MCF 10A (cell line): Measurements from ENCODE around the gene ELFN2. TPM values are rescaled to one million over a fixed set of nuclear protein-coding genes. Genes with fewer than 3 reads are reported as not detected.

ENCODE experiments used
- BruUV-seq: library from RNA; stranded (reverse); fragments of 400-500 nt; replicated peaks from 2 replicates; lab custom pipeline; 2021; lab: Mats Ljungman, UMichigan
- CTCF ChIA-PET: fragments of 300-600 bp; sonication (Branson Sonifier 250); formaldehyde crosslinking; extraction: SDS; loops from one replicate; lab custom pipeline; 2021; ENCODE audit warnings: antibody characterized with exemption, inconsistent platforms; lab: Yijun Ruan, JAX
- POLR2A ChIA-PET: fragments of 300-600, 350-650 bp; sonication (Branson Sonifier 250); formaldehyde crosslinking; extraction: SDS; loops from one replicate; lab custom pipeline; 2020; ENCODE audit warnings: antibody characterized with exemption, inconsistent platforms; lab: Yijun Ruan, JAX
- DNase-seq: peaks from one replicate; pipeline ENCODE4 v3.0.0-alpha.2; 2018; ENCODE audit not compliant: unreplicated experiment
- H3K27ac Mint-ChIP-seq: one replicate; pipeline ENCODE4 v1.8.0; 2022; ENCODE audit warnings: mild to moderate bottlenecking, low read depth, mixed read lengths; ENCODE audit not compliant: unreplicated experiment
- H3K27me3 Mint-ChIP-seq: one replicate; pipeline ENCODE4 v1.8.0; 2022; ENCODE audit warnings: mixed read lengths; ENCODE audit not compliant: insufficient read depth, unreplicated experiment
- H3K36me3 Mint-ChIP-seq: one replicate; pipeline ENCODE4 v1.8.0; 2022; ENCODE audit warnings: mild to moderate bottlenecking, moderate library complexity, mixed read lengths; ENCODE audit not compliant: insufficient read depth, unreplicated experiment
- H3K4me1 Mint-ChIP-seq: one replicate; pipeline ENCODE4 v1.8.0; 2022; ENCODE audit warnings: mixed read lengths; ENCODE audit not compliant: insufficient read depth, unreplicated experiment
- H3K4me3 Mint-ChIP-seq: one replicate; pipeline ENCODE4 v1.8.0; 2022; ENCODE audit warnings: mild to moderate bottlenecking, moderate library complexity, mixed read lengths; ENCODE audit not compliant: unreplicated experiment
- H3K9me3 Mint-ChIP-seq: one replicate; pipeline ENCODE4 v1.8.0; 2022; ENCODE audit warnings: mixed read lengths; ENCODE audit not compliant: unreplicated experiment
- CTCF ChIP-seq: fragments of 200-600 bp; IDR thresholded peaks from one replicate; pipeline ENCODE4 v1.8.0; 2022; ENCODE audit warnings: antibody characterized with exemption, mild to moderate bottlenecking; ENCODE audit not compliant: unreplicated experiment
- intact Hi-C: fragments of 100-400 bp; cut with micrococcal nuclease; formaldehyde crosslinking; loops from 2 replicates; pipeline ENCODE4 v1.14.1; 2022
- total RNA-seq: library from RNA; stranded (reverse); gene quantifications from 2 replicates; pipeline ENCODE4 v1.2.3, GENCODE V29; 2022

Gene ELFN2
- total RNA-seq, 1 experiment from 2014 or later, result 4.2 TPM

GRCh38 chr22:37343348-37343747, 83.9 kb downstream of the ELFN2 start:
- H3K36me3 Mint-ChIP-seq, result peaks cover 7% of the 10 kb centered on the region
- H3K4me3 Mint-ChIP-seq, result no peak overlapping the region
- H3K4me1 Mint-ChIP-seq, result peaks cover 9% of the 10 kb centered on the region
- no peak overlapping the region for H3K27ac Mint-ChIP-seq
- no peak for DNase-seq
- ChIA-PET CTCF (interaction anchor here (0.5 to 0.6 kb wide), 2 partner anchors 23 to 784 kb away, joined by 3 read pairs; no protein-coding TSS in a partner anchor), POLR2A (no interaction called here)
- BruUV-seq, result no TSS peak
- H3K27me3 Mint-ChIP-seq, result no peaks in the 10 kb centered on the region
- no peaks in the 10 kb centered on the region for H3K9me3 Mint-ChIP-seq
- TF ChIP-seq CTCF, result no peak
- intact Hi-C loops, result no loop called here

GRCh38 chr22:37342065-37342464, 85.2 kb downstream of the ELFN2 start:
- intact Hi-C loops, result no loop called here
- POLR2A ChIA-PET, result no interaction called here
- Mint-ChIP-seq H3K4me1 (peaks cover 19% of the 10 kb centered on the region), H3K4me3 (no peak overlapping the region), H3K36me3 (peaks cover 7% of the 10 kb centered on the region), H3K27me3 (no peaks in the 10 kb centered on the region), H3K9me3 (no peaks in the 10 kb centered on the region), H3K27ac (no peak overlapping the region)
- DNase-seq, result no peak
- no peak for TF ChIP-seq CTCF
- BruUV-seq, result no TSS peak
- CTCF ChIA-PET, result no interaction called here

GRCh38 chr22:37340331-37341262, 86.7 kb downstream of the ELFN2 start:
- Mint-ChIP-seq H3K27me3 (no peaks in the 10 kb centered on the region), H3K4me1 (peaks cover 25% of the 10 kb centered on the region), H3K9me3 (no peaks in the 10 kb centered on the region), H3K36me3 (peaks cover 7% of the 10 kb centered on the region), H3K27ac (no peak overlapping the region), H3K4me3 (no peak overlapping the region)
- no peak for TF ChIP-seq CTCF
- DNase-seq, result no peak
- no TSS peak for BruUV-seq
- POLR2A ChIA-PET, result interaction anchor here (1.0 kb wide), 1 partner anchor 13 kb away, joined by 3 read pairs; no protein-coding TSS in a partner anchor
- intact Hi-C loops, result no loop called here
- CTCF ChIA-PET, result interaction anchor here (0.7 to 1.3 kb wide), 2 partner anchors 143 to 199 kb away, joined by 3 to 4 read pairs; no protein-coding TSS in a partner anchor

- DNase-seq, result no peak
- no TSS peak for BruUV-seq
- Mint-ChIP-seq H3K27me3 (no peaks in the 10 kb centered on the region), H3K9me3 (no peaks in the 10 kb centered on the region), H3K36me3 (no peaks in the 10 kb centered on the region), H3K27ac (no peak overlapping the region), H3K4me3 (no peak overlapping the region), H3K4me1 (peaks cover 24% of the 10 kb centered on the region)
- ChIA-PET CTCF (interaction anchor here (0.7 to 1.2 kb wide), 2 partner anchors 22 to 82 kb away, joined by 3 to 7 read pairs; no protein-coding TSS in a partner anchor), POLR2A (no interaction called here)
- intact Hi-C loops, result no loop called here
- no peak for TF ChIP-seq CTCF
These were observed 88.6 kb downstream of the ELFN2 start for GRCh38 chr22:37338539-37339246.
